PC-3 (cell line): ENCODE data around the gene MYL11. TPM values are rescaled to one million over a fixed set of nuclear protein-coding genes. Genes with fewer than 3 reads are reported as not detected.

Source experiments
- ATAC-seq: fragments of 200-7000 bp; cut with Tn5 transposase; 2 replicates; pipeline ENCODE4 v1.9.1; 2020; ENCODE audit warnings: mild to moderate bottlenecking, moderate library complexity
- BruUV-seq: library from RNA; stranded (reverse); fragments of 400-500 nt; replicated peaks from 2 replicates; lab custom pipeline; 2021; lab: Mats Ljungman, UMichigan
- CTCF ChIA-PET: fragments of 300-600 bp; sonication (Branson Sonifier 250); formaldehyde crosslinking; loops from one replicate; lab custom pipeline; 2022; ENCODE audit warnings: antibody characterized with exemption; lab: Charles Lee
- POLR2A ChIA-PET: fragments of 300-600 bp; sonication (Branson Sonifier 250); formaldehyde crosslinking; loops from one replicate; lab custom pipeline; 2022; ENCODE audit warnings: antibody characterized with exemption; ENCODE audit not compliant: unreplicated experiment; lab: Charles Lee
- DNase-seq: peaks from one replicate; pipeline ENCODE4 v3.0.0-alpha.2; 2015
- H2AFZ ChIP-seq: fragments of 300-600 bp; sonication (generic); 2 replicates; pipeline ENCODE4 v1.6.0; 2016; ENCODE audit warnings: antibody characterized with exemption, low read length
- H3F3A ChIP-seq: fragments of 300-600 bp; sonication (generic); one replicate; pipeline ENCODE4 v1.6.0; 2017; ENCODE audit warnings: antibody characterized with exemption, low read length, control low read depth, mild to moderate bottlenecking; ENCODE audit not compliant: unreplicated experiment
- H3K27ac ChIP-seq: fragments of 300-600 bp; sonication (generic); 2 replicates; pipeline ENCODE4 v1.5.1; 2016; ENCODE audit warnings: mild to moderate bottlenecking, low read length
- H3K27me3 ChIP-seq: fragments of 300-600 bp; sonication (generic); 2 replicates; pipeline ENCODE4 v1.6.1; 2016; ENCODE audit warnings: low read length, mixed read lengths
- H3K36me3 ChIP-seq: fragments of 300-600 bp; sonication (generic); 2 replicates; pipeline ENCODE4 v1.6.1; 2016; ENCODE audit warnings: low read depth, mixed run types, low read length, mixed read lengths
- H3K4me1 ChIP-seq: fragments of 300-600 bp; sonication (generic); 2 replicates; pipeline ENCODE4 v1.5.1; 2016; ENCODE audit warnings: low read length; ENCODE audit not compliant: insufficient read depth
- H3K4me2 ChIP-seq: fragments of 300-600 bp; sonication (generic); 2 replicates; pipeline ENCODE4 v1.6.0; 2016; ENCODE audit warnings: low read length
- H3K4me3 ChIP-seq: fragments of 300-600 bp; sonication (generic); 2 replicates; pipeline ENCODE4 v1.5.1; 2016; ENCODE audit warnings: mild to moderate bottlenecking, low read length, mixed read lengths
- H3K79me2 ChIP-seq: fragments of 300-600 bp; sonication (generic); 2 replicates; pipeline ENCODE4 v1.6.1; 2017; ENCODE audit warnings: low read length, mixed read lengths
- H3K9ac ChIP-seq: fragments of 300-600 bp; sonication (generic); 2 replicates; pipeline ENCODE4 v1.6.0; 2016; ENCODE audit warnings: mild to moderate bottlenecking, low read length
- H3K9me2 ChIP-seq: fragments of 300-600 bp; sonication (generic); replicated peaks from 2 replicates; pipeline ENCODE4 v1.6.1; 2016; ENCODE audit warnings: mixed run types, low read length, mixed read lengths
- H3K9me3 ChIP-seq: fragments of 300-600 bp; sonication (generic); 2 replicates; pipeline ENCODE4 v1.6.1; 2016; ENCODE audit warnings: low read length, mixed read lengths
- H4K20me1 ChIP-seq: fragments of 300-600 bp; sonication (generic); 2 replicates; pipeline ENCODE4 v1.6.1; 2016; ENCODE audit warnings: low read length, mixed read lengths
- EZH2 ChIP-seq: fragments of 300-600 bp; sonication (generic); IDR thresholded peaks from one replicate; pipeline ENCODE4 v1.6.1; 2017; ENCODE audit warnings: antibody characterized with exemption, mild to moderate bottlenecking, low read length; ENCODE audit not compliant: unreplicated experiment
- EZH2phosphoT487 ChIP-seq: fragments of 300-600 bp; sonication (generic); IDR thresholded peaks from 2 replicates; pipeline ENCODE4 v1.6.1; 2018; ENCODE audit warnings: mild to moderate bottlenecking, antibody characterized with exemption, low read length, borderline replicate concordance
- intact Hi-C: fragments of 100-400 bp; cut with micrococcal nuclease; formaldehyde crosslinking; loops from 2 replicates; pipeline ENCODE4 v1.9.0; 2023
- total RNA-seq: library from RNA; depleted of rRNA; stranded (reverse); fragments of >200 nt; gene quantifications from 2 replicates; pipeline ENCODE4 v1.2.3, GENCODE V29; 2014
- TF ChIP-seq, protein P1 (sequence below): fragments of 300-600 bp; sonication (generic); conservative IDR thresholded peaks from 2 replicates; pipeline ENCODE4 v1.5.1; 2017; ENCODE audit warnings: antibody characterized with exemption, low read depth, mild to moderate bottlenecking, low read length

MYL11 gene
- total RNA-seq, 1 experiment from 2014 or later = not detected

GRCh38 chr16:30394592-30395154, 20.1 kb downstream of the MYL11 start:
- Histone ChIP-seq H3K36me3 (no peaks in the 10 kb centered on the region), H3K4me1 (no peaks in the 10 kb centered on the region), H3K9ac (peak overlapping the region; percentile 61), H3K4me3 (peak overlapping the region; percentile 84), H3F3A (no peaks in the 10 kb centered on the region), H3K27me3 (no peaks in the 10 kb centered on the region), H4K20me1 (no peaks in the 10 kb centered on the region), H3K9me2 (no peaks in the 10 kb centered on the region), H3K79me2 (peaks cover 20% of the 10 kb centered on the region), H3K27ac (no peak overlapping the region), H2AFZ (peak overlapping the region; percentile 90), H3K4me2 (peak overlapping the region; percentile 85), H3K9me3 (no peaks in the 10 kb centered on the region)
- no peak for ATAC-seq
- POLR2A ChIA-PET = interaction anchor here (0.6 kb wide), 1 partner anchor 203 kb away, joined by 3 read pairs; no protein-coding TSS in a partner anchor
- TF ChIP-seq, protein P1, sequence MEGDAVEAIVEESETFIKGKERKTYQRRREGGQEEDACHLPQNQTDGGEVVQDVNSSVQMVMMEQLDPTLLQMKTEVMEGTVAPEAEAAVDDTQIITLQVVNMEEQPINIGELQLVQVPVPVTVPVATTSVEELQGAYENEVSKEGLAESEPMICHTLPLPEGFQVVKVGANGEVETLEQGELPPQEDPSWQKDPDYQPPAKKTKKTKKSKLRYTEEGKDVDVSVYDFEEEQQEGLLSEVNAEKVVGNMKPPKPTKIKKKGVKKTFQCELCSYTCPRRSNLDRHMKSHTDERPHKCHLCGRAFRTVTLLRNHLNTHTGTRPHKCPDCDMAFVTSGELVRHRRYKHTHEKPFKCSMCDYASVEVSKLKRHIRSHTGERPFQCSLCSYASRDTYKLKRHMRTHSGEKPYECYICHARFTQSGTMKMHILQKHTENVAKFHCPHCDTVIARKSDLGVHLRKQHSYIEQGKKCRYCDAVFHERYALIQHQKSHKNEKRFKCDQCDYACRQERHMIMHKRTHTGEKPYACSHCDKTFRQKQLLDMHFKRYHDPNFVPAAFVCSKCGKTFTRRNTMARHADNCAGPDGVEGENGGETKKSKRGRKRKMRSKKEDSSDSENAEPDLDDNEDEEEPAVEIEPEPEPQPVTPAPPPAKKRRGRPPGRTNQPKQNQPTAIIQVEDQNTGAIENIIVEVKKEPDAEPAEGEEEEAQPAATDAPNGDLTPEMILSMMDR = no peak
- TF ChIP-seq EZH2phosphoT487 (no peak), EZH2 (no peak)
- no TSS peak for BruUV-seq
- CTCF ChIA-PET = interaction anchor here (0.6 to 1.0 kb wide), 3 partner anchors 15 to 362 kb away, joined by 3 to 8 read pairs (median 4); partner anchors contain the start of gene TBC1D10B
- no peak for DNase-seq
- intact Hi-C loops = loop anchor here (2.0 kb wide), 1 partner anchor 16 kb away; no protein-coding TSS in a partner anchor

- H3K4me2 ChIP-seq = peak within 1 kb of the TSS; percentile 93
- peak within 1 kb of the TSS; percentile 84 for H3K4me3 ChIP-seq
- 0 out of 2 replicates have a peak within 1 kb of the TSS, but pooled peaks have one; percentile 4 for H3K27ac ChIP-seq
- ChIA-PET POLR2A (interaction anchor here (0.5 to 0.6 kb wide), 2 partner anchors 203 to 287 kb away, joined by 3 read pairs; no protein-coding TSS in a partner anchor), CTCF (interaction anchor here (0.6 to 1.0 kb wide), 3 partner anchors 14 to 363 kb away, joined by 3 to 8 read pairs (median 4); partner anchors contain the start of gene TBC1D10B)
- peak within 1 kb of the TSS; percentile 68 for H3K9ac ChIP-seq
- H3F3A ChIP-seq = no peaks in the 10 kb centered on the region
- H3K9me3 ChIP-seq = no peaks in the 10 kb centered on the region
- BruUV-seq = no TSS peak
- DNase-seq (peak; percentile 56), ATAC-seq (peak; percentile 79)
- no peaks in the 10 kb centered on the region for H4K20me1 ChIP-seq
- peak within 1 kb of the TSS; percentile 90 for H2AFZ ChIP-seq
- H3K36me3 ChIP-seq = no peaks in the 10 kb centered on the region
- intact Hi-C loops = loop anchor here (2.0 kb wide), 1 partner anchor 17 kb away; no protein-coding TSS in a partner anchor
- H3K4me1 ChIP-seq = 0 out of 2 replicates have a peak, but pooled peaks cover 4% of the 10 kb centered on the region
- TF ChIP-seq EZH2phosphoT487 = no peak
- TF ChIP-seq, protein P1 = peak; percentile 21; the same call in 1 of the 2 replicates
- TF ChIP-seq EZH2 = no peak
- no peaks in the 10 kb centered on the region for H3K27me3 ChIP-seq
- no peaks in the 10 kb centered on the region for H3K9me2 ChIP-seq
- peaks cover 20% of the 10 kb centered on the region for H3K79me2 ChIP-seq
Measured at GRCh38 chr16:30395155-30395991, 20.8 kb downstream of the MYL11 start, which contains the start of gene ZNF48. Gene ZNF48, plus strand, starts transcription at chr16:30395420. Its CDS starts 375 bp downstream, at chr16:30395795.
